GM23338 (cell line): ENCODE measurements around the gene GRAMD1B. TPM values are rescaled to one million over a fixed set of nuclear protein-coding genes. Genes with fewer than 3 reads are reported as not detected.

Source experiments
- ATAC-seq: fragments of 200-7000 bp; cut with Tn5 transposase; 3 replicates; pipeline ENCODE4 v1.9.1; 2020
- DNase-seq: peaks from one replicate; pipeline ENCODE4 v3.0.0-alpha.2; 2015; ENCODE audit warnings: low spot score
- H2AFZ ChIP-seq: fragments of 200-600 bp; sonication (generic); 2 replicates; pipeline ENCODE4 v1.8.0; 2016; ENCODE audit warnings: antibody characterized with exemption, mild to moderate bottlenecking, moderate library complexity
- H3F3A ChIP-seq: fragments of 200-600 bp; sonication (generic); replicated peaks from 2 replicates; pipeline ENCODE4 v1.8.0; 2017; ENCODE audit warnings: antibody characterized with exemption, mixed run types, low read depth
- H3K27ac ChIP-seq: fragments of 200-600 bp; sonication (generic); 2 replicates; pipeline ENCODE4 v1.6.1; 2016; ENCODE audit warnings: low read depth
- H3K27me3 ChIP-seq: fragments of 200-600 bp; sonication (generic); 2 replicates; pipeline ENCODE4 v1.8.0; 2016; ENCODE audit warnings: mild to moderate bottlenecking, mixed run types, moderate library complexity; ENCODE audit not compliant: insufficient read depth
- H3K36me3 ChIP-seq: fragments of 200-600 bp; sonication (generic); 2 replicates; pipeline ENCODE4 v1.8.0; 2016; ENCODE audit warnings: mild to moderate bottlenecking; ENCODE audit not compliant: insufficient read depth
- H3K4me1 ChIP-seq: fragments of 200-600 bp; sonication (generic); 2 replicates; pipeline ENCODE4 v1.8.0; 2016; ENCODE audit warnings: mild to moderate bottlenecking, moderate library complexity; ENCODE audit not compliant: insufficient read depth
- H3K4me2 ChIP-seq: fragments of 200-600 bp; sonication (generic); 2 replicates; pipeline ENCODE4 v1.7.1; 2017; ENCODE audit warnings: mixed run types
- H3K4me3 ChIP-seq: fragments of 200-600 bp; sonication (generic); 2 replicates; pipeline ENCODE4 v1.6.1; 2016; ENCODE audit warnings: mixed run types
- H3K79me2 ChIP-seq: fragments of 200-600 bp; sonication (generic); replicated peaks from 2 replicates; pipeline ENCODE4 v1.8.0; 2017; ENCODE audit warnings: mild to moderate bottlenecking; ENCODE audit not compliant: insufficient read depth
- H3K9me2 ChIP-seq: fragments of 200-600 bp; sonication (generic); 2 replicates; pipeline ENCODE4 v1.8.0; 2017; ENCODE audit not compliant: insufficient read depth
- H4K20me1 ChIP-seq: fragments of 200-600 bp; sonication (generic); replicated peaks from 2 replicates; pipeline ENCODE4 v1.8.0; 2017; ENCODE audit warnings: mild to moderate bottlenecking; ENCODE audit not compliant: insufficient read depth
- H3K27ac Mint-ChIP-seq: 2 replicates; pipeline ENCODE4 v1.8.0; 2020; ENCODE audit warnings: inconsistent platforms, mild to moderate bottlenecking, moderate library complexity, mixed read lengths
- H3K27me3 Mint-ChIP-seq: 3 replicates; pipeline ENCODE4 v1.8.0; 2022; ENCODE audit warnings: low read depth, mild to moderate bottlenecking, moderate library complexity, mixed read lengths, inconsistent platforms; ENCODE audit not compliant: insufficient read depth, poor library complexity
- H3K36me3 Mint-ChIP-seq: 3 replicates; pipeline ENCODE4 v1.8.0; 2021; ENCODE audit warnings: low read depth, mild to moderate bottlenecking, inconsistent platforms, moderate library complexity, mixed read lengths
- H3K4me1 Mint-ChIP-seq: 3 replicates; pipeline ENCODE4 v1.8.0; 2020; ENCODE audit warnings: mild to moderate bottlenecking, inconsistent platforms, mixed read lengths
- H3K4me3 Mint-ChIP-seq: 3 replicates; pipeline ENCODE4 v1.8.0; 2021; ENCODE audit warnings: moderate library complexity, mild to moderate bottlenecking, inconsistent platforms, mixed read lengths
- H3K9me3 Mint-ChIP-seq: 3 replicates; pipeline ENCODE4 v1.8.0; 2020; ENCODE audit warnings: moderate library complexity, mild to moderate bottlenecking, inconsistent platforms, mixed read lengths
- CREB1 ChIP-seq: fragments of 250-450 bp; sonication (Bioruptor Pico); IDR thresholded peaks from 2 replicates; pipeline ENCODE4 v1.5.0; 2020; ENCODE audit warnings: low read depth, mild to moderate bottlenecking, moderate library complexity
- CTCF ChIP-seq, 2 experiments: fragments of 200-600 bp in 1 of 2; sonication (generic) in 1 of 2; conservative IDR thresholded peaks; 2 replicates each; pipeline versions ENCODE4 v1.5.1 to v1.6.1; 2016 to 2017; ENCODE audit warnings: antibody characterized with exemption in 2 of 2, low read depth in 2 of 2, mild to moderate bottlenecking in 2 of 2, moderate library complexity in 1 of 2
- ETS1 ChIP-seq: IDR thresholded peaks from 2 replicates; pipeline ENCODE4 v1.6.1; 2016; ENCODE audit warnings: antibody characterized with exemption
- EZH2 ChIP-seq: fragments of 200-600 bp; sonication (generic); IDR thresholded peaks from one replicate; pipeline ENCODE4 v1.8.0; 2017; ENCODE audit warnings: antibody characterized with exemption, mild to moderate bottlenecking, low read depth; ENCODE audit not compliant: unreplicated experiment
- EZH2phosphoT487 ChIP-seq: fragments of 200-600 bp; sonication (generic); IDR thresholded peaks from one replicate; pipeline ENCODE4 v1.8.1; 2018; ENCODE audit warnings: antibody characterized with exemption; ENCODE audit not compliant: unreplicated experiment
- JUNB ChIP-seq: IDR thresholded peaks from one replicate; pipeline ENCODE4 v1.6.1; 2016; ENCODE audit warnings: antibody characterized with exemption; ENCODE audit not compliant: unreplicated experiment
- POLR2AphosphoS5 ChIP-seq: IDR thresholded peaks from 2 replicates; pipeline ENCODE4 v1.6.1; 2016; ENCODE audit warnings: antibody characterized with exemption, low read depth
- REST ChIP-seq: IDR thresholded peaks from one replicate; pipeline ENCODE4 v1.6.1; 2018; ENCODE audit warnings: antibody characterized with exemption; ENCODE audit not compliant: unreplicated experiment
- STAT1 ChIP-seq: IDR thresholded peaks from one replicate; pipeline ENCODE4 v1.6.1; 2016; ENCODE audit warnings: antibody characterized with exemption; ENCODE audit not compliant: unreplicated experiment
- ZNF114 ChIP-seq: fragments of 250-450 bp; sonication (Bioruptor Pico); IDR thresholded peaks from 2 replicates; pipeline ENCODE4 v1.5.0; 2020; ENCODE audit warnings: mild to moderate bottlenecking, moderate library complexity
- ZNF331 ChIP-seq: fragments of 250-450 bp; sonication (Bioruptor Pico); IDR thresholded peaks from 2 replicates; pipeline ENCODE4 v1.5.0; 2020; ENCODE audit warnings: low read depth, mild to moderate bottlenecking, moderate library complexity
- ZNF462 ChIP-seq: fragments of 250-450 bp; sonication (Bioruptor Pico); IDR thresholded peaks from 2 replicates; pipeline ENCODE4 v1.5.0; 2020; ENCODE audit warnings: mild to moderate bottlenecking, moderate library complexity
- polyA plus RNA-seq: library from polyadenylated mRNA; unstranded; fragments of >200 nt; fragmentation: Nextera tagmentation; extraction: Ambion mirVana; gene quantifications from 2 replicates; pipeline ENCODE4 v1.2.1, GENCODE V29; 2016
- total RNA-seq: library from RNA; depleted of rRNA; stranded (reverse); fragments of >200 nt; shearing (Covaris generic); gene quantifications from 2 replicates; pipeline ENCODE4 v1.2.3, GENCODE V29; 2014

GRAMD1B gene
- total and polyA plus RNA-seq, 2 experiments from 2014 or later, result 3.7 to 24.3 TPM

- TF ChIP-seq EZH2 (no peak), CREB1 (CRISPR knock-in tag) (no peak), ETS1 (no peak), CTCF (conservative IDR thresholded peaks at IDR 0.05; ENCODE audit: low read depth in 2 of 2) (no peak), ZNF114 (CRISPR knock-in tag) (no peak), ZNF331 (CRISPR knock-in tag) (no peak), EZH2phosphoT487 (no peak), STAT1 (no peak), REST (no peak), JUNB (no peak)
Measured at GRCh38 chr11:123537726-123538125, 107.7 kb downstream of the GRAMD1B start (continued).

GRCh38 chr11:123543797-123544196 lies 113.7 kb downstream of the GRAMD1B start:
- no peak overlapping the region for H3K4me3 Mint-ChIP-seq
- Histone ChIP-seq H3K4me1 (peaks cover 4% of the 10 kb centered on the region), H3F3A (no peaks in the 10 kb centered on the region), H3K9me2 (no peaks in the 10 kb centered on the region; the same call in 1 of the 2 replicates), H3K4me2 (no peak overlapping the region), H3K79me2 (peaks cover 6% of the 10 kb centered on the region; the same call in 1 of the 2 replicates), H2AFZ (no peak overlapping the region), H3K4me3 (no peak overlapping the region), H3K36me3 (no peaks in the 10 kb centered on the region), H3K27me3 (no peaks in the 10 kb centered on the region), H4K20me1 (no peaks in the 10 kb centered on the region), H3K27ac (no peak overlapping the region)
- no peak for DNase-seq
- peaks cover 5% of the 10 kb centered on the region for H3K27me3 Mint-ChIP-seq
- no peak for ATAC-seq
- H3K27ac Mint-ChIP-seq, result no peak overlapping the region
- peaks cover 14% of the 10 kb centered on the region for H3K4me1 Mint-ChIP-seq
- H3K9me3 Mint-ChIP-seq, result no peaks in the 10 kb centered on the region
- H3K36me3 Mint-ChIP-seq, result no peaks in the 10 kb centered on the region
- TF ChIP-seq JUNB, result no peak
- no peak for TF ChIP-seq POLR2AphosphoS5
- no peak for TF ChIP-seq ZNF462 (CRISPR knock-in tag)
